ENCODE results near the gene NIF3L1. TPM values are rescaled to one million over a fixed set of nuclear protein-coding genes. Genes with fewer than 3 reads are reported as not detected.

NIF3L1 gene
- total and polyA plus RNA-seq, 2 of the 13 experiments (the other 11 are each of a cell fraction or from before 2014, with no cell fraction given): 67.9 to 75.2 TPM

DNA sequence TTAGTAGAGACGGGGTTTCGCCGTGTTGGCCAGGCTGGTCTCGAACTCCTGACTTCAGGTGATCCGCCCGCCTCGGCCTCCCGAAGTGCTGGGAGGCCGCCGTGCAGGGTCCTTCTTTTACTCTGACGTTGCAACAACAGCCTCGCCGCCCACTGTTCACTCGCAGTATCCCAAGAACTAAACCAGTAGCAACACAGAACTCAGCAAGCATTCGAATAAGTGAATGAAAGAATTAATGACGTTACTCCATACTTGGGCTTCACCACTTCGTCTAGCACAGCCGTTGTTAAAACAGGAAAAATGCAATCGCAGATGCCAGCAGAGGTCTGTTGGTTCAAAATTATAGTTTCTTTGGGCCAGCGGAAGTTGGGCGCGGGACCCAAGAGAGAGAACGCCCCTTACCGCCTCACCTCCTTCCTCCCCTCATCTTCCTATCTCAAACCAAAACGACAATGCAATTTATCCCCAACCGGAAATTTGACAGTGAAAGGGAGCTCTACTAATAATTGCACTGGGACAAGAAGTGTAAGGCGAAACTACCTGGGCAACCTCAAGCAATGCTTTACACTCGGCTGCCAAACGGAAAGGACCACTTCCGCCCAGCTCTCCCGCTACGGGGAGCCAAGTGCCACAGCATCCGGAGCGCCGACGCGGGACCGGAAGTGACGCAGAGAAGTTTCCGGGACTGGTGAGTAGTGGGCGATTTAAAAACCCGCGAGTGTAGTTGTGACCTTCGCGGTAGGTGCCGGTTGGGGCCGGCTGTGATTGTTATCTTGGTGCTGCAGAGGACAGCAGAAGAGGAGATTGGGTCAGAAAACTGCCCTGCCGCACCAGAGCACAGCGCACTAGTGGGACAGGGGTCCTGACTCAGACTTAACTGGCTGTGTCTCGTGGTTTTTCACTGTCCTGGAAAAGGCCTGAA, at the start of gene NIF3L1, which contains the start of gene PPIL3 (continued):
- TF ChIP-seq, protein P1, sequence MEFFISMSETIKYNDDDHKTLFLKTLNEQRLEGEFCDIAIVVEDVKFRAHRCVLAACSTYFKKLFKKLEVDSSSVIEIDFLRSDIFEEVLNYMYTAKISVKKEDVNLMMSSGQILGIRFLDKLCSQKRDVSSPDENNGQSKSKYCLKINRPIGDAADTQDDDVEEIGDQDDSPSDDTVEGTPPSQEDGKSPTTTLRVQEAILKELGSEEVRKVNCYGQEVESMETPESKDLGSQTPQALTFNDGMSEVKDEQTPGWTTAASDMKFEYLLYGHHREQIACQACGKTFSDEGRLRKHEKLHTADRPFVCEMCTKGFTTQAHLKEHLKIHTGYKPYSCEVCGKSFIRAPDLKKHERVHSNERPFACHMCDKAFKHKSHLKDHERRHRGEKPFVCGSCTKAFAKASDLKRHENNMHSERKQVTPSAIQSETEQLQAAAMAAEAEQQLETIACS (CRISPR knock-in tag; IDR thresholded peaks at IDR 0.05): peak; percentile 33; the same call in 1 of the 2 replicates
- TF ChIP-seq ZNF569 (CRISPR knock-in tag; IDR thresholded peaks at IDR 0.05; ENCODE audit: borderline replicate concordance) (peak; percentile 91; the same call in 1 of the 2 replicates), ZNF430 (CRISPR knock-in tag; IDR thresholded peaks at IDR 0.05) (peak; percentile 87), HNRNPLL (IDR thresholded peaks at IDR 0.05; ENCODE audit: low read depth, low read length, poor library complexity, severe bottlenecking) (no peak), ISX (CRISPR knock-in tag; conservative IDR thresholded peaks at IDR 0.05) (no peak; the same call in 1 of the 2 replicates), ZNF337 (CRISPR knock-in tag; IDR thresholded peaks at IDR 0.05; ENCODE audit: borderline replicate concordance, low read depth) (no peak), ZNF75D (CRISPR knock-in tag; IDR thresholded peaks at IDR 0.05; ENCODE audit: borderline replicate concordance) (no peak), MXD4 (CRISPR knock-in tag; IDR thresholded peaks at IDR 0.05) (peak; percentile 83; the same call in 1 of the 2 replicates), CEBPG (CRISPR knock-in tag; IDR thresholded peaks at IDR 0.05) (peak; percentile 55; the same call in 1 of the 2 replicates), ARHGAP35 (CRISPR knock-in tag; IDR thresholded peaks at IDR 0.05; ENCODE audit: borderline replicate concordance) (no peak; the same call in 1 of the 2 replicates), ZFP90 (CRISPR knock-in tag; IDR thresholded peaks at IDR 0.05; ENCODE audit: borderline replicate concordance) (peak; percentile 60), ZNF572 (CRISPR knock-in tag; IDR thresholded peaks at IDR 0.05) (peak; percentile 94; the same call in 1 of the 2 replicates)
- TF ChIP-seq, protein P2, sequence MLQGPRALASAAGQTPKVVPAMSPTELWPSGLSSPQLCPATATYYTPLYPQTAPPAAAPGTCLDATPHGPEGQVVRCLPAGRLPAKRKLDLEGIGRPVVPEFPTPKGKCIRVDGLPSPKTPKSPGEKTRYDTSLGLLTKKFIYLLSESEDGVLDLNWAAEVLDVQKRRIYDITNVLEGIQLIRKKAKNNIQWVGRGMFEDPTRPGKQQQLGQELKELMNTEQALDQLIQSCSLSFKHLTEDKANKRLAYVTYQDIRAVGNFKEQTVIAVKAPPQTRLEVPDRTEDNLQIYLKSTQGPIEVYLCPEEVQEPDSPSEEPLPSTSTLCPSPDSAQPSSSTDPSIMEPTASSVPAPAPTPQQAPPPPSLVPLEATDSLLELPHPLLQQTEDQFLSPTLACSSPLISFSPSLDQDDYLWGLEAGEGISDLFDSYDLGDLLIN (CRISPR knock-in tag; IDR thresholded peaks at IDR 0.05; ENCODE audit: borderline replicate concordance): peak; percentile 22; the same call in 1 of the 2 replicates
- TF ChIP-seq, protein P3, sequence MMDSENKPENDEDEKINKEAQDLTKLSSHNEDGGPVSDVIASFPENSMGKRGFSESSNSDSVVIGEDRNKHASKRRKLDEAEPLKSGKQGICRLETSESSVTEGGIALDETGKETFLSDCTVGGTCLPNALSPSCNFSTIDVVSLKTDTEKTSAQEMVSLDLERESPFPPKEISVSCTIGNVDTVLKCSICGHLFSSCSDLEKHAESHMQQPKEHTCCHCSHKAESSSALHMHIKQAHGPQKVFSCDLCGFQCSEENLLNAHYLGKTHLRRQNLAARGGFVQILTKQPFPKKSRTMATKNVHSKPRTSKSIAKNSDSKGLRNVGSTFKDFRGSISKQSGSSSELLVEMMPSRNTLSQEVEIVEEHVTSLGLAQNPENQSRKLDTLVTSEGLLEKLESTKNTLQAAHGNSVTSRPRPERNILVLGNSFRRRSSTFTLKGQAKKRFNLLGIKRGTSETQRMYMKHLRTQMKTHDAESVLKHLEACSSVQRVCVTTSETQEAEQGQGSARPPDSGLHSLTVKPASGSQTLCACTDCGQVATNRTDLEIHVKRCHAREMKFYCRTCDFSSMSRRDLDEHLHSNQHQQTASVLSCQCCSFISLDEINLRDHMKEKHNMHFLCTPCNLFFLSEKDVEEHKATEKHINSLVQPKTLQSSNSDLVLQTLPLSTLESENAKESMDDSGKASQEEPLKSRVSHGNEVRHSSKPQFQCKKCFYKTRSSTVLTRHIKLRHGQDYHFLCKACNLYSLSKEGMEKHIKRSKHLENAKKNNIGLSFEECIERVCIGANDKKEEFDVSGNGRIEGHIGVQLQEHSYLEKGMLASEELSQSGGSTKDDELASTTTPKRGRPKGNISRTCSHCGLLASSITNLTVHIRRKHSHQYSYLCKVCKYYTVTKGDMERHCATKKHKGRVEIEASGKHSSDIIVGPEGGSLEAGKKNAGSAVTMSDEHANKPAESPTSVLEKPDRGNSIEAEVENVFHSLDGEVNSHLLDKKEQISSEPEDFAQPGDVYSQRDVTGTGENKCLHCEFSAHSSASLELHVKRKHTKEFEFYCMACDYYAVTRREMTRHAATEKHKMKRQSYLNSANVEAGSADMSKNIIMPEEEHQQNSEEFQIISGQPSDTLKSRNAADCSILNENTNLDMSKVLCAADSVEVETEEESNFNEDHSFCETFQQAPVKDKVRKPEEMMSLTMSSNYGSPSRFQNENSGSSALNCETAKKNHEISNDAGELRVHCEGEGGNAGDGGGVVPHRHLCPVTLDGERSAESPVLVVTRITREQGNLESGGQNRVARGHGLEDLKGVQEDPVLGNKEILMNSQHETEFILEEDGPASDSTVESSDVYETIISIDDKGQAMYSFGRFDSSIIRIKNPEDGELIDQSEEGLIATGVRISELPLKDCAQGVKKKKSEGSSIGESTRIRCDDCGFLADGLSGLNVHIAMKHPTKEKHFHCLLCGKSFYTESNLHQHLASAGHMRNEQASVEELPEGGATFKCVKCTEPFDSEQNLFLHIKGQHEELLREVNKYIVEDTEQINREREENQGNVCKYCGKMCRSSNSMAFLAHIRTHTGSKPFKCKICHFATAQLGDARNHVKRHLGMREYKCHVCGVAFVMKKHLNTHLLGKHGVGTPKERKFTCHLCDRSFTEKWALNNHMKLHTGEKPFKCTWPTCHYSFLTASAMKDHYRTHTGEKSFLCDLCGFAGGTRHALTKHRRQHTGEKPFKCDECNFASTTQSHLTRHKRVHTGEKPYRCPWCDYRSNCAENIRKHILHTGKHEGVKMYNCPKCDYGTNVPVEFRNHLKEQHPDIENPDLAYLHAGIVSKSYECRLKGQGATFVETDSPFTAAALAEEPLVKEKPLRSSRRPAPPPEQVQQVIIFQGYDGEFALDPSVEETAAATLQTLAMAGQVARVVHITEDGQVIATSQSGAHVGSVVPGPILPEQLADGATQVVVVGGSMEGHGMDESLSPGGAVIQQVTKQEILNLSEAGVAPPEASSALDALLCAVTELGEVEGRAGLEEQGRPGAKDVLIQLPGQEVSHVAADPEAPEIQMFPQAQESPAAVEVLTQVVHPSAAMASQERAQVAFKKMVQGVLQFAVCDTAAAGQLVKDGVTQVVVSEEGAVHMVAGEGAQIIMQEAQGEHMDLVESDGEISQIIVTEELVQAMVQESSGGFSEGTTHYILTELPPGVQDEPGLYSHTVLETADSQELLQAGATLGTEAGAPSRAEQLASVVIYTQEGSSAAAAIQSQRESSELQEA (CRISPR knock-in tag; IDR thresholded peaks at IDR 0.05; ENCODE audit: not compliant biosample characterization): no peak
- TF ChIP-seq, protein P4, sequence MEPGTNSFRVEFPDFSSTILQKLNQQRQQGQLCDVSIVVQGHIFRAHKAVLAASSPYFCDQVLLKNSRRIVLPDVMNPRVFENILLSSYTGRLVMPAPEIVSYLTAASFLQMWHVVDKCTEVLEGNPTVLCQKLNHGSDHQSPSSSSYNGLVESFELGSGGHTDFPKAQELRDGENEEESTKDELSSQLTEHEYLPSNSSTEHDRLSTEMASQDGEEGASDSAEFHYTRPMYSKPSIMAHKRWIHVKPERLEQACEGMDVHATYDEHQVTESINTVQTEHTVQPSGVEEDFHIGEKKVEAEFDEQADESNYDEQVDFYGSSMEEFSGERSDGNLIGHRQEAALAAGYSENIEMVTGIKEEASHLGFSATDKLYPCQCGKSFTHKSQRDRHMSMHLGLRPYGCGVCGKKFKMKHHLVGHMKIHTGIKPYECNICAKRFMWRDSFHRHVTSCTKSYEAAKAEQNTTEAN (CRISPR knock-in tag; conservative IDR thresholded peaks at IDR 0.05): no peak; the same call in 1 of the 2 replicates
